Sigmoid colon (tissue), 4 donors: ENCODE measurements around the gene SRD5A1.

Experiments used
- CTCF ChIP-seq, 4 experiments: fragments of 450-650 bp in 3 of 4; fragments of 200-600 bp in 1 of 4; IDR thresholded peaks; one replicate each; pipeline ENCODE4 v1.5.1; 2016 to 2019; ENCODE audit warnings: antibody characterized with exemption in 4 of 4, mild to moderate bottlenecking in 3 of 4, moderate library complexity in 2 of 4
- EP300 ChIP-seq, 4 donors: sonication (generic); formaldehyde crosslinking; IDR thresholded peaks; one replicate each; pipeline ENCODE4 v1.6.1; 2017; ENCODE audit warnings: antibody characterized with exemption in 4 of 4
- POLR2A ChIP-seq, 2 donors: fragments of 450-650 bp; IDR thresholded peaks; one replicate each; pipeline ENCODE4 v1.6.1; 2016; ENCODE audit warnings: antibody characterized with exemption in 2 of 2, mild to moderate bottlenecking in 2 of 2, moderate library complexity in 2 of 2
- POLR2AphosphoS5 ChIP-seq, 4 donors: sonication (generic); formaldehyde crosslinking; IDR thresholded peaks; one replicate each; pipeline ENCODE4 v1.6.1; 2017; ENCODE audit warnings: antibody characterized with exemption in 4 of 4

GRCh38 chr5:6707852-6708251, 74.6 kb downstream of the SRD5A1 start:
- TF ChIP-seq CTCF (IDR thresholded peaks at IDR 0.05) (no peak), POLR2A (IDR thresholded peaks at IDR 0.05) (no peak), POLR2AphosphoS5 (IDR thresholded peaks at IDR 0.05) (no peak), EP300 (IDR thresholded peaks at IDR 0.05) (no peak)
